Right kidney (tissue), 1 donor: Measurements from ENCODE around the gene TLE4.
"Not testable (repeated sequence)": the region's sequence is repeated elsewhere in the genome, so short reads cannot be mapped to it uniquely, and the experiment has no call there.

Experiments
- DNase-seq: peaks from one replicate; pipeline ENCODE4 v3.0.0-alpha.2; 2016

The TLE4 gene

DNA sequence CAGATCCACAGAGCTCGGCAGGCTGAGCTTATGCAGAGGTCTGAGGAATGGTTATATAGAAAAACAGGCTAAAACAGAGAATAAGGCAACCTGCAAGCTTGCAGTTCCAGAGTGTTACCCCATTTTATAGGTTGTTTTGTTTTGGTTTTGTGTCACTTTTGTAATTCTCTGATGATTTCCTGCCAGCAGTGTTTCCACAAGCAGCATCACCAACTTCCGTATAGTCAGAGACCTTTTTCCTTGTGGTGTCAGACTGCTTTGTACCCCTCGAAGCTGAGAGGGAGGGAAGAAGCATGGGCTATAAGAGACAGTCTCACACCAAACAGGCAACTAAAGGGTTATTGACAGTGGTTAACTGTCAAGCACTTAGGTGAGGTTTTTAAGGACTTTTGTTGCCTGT lies 61.8 kb downstream of the TLE4 start:
- no peak for DNase-seq

DNA sequence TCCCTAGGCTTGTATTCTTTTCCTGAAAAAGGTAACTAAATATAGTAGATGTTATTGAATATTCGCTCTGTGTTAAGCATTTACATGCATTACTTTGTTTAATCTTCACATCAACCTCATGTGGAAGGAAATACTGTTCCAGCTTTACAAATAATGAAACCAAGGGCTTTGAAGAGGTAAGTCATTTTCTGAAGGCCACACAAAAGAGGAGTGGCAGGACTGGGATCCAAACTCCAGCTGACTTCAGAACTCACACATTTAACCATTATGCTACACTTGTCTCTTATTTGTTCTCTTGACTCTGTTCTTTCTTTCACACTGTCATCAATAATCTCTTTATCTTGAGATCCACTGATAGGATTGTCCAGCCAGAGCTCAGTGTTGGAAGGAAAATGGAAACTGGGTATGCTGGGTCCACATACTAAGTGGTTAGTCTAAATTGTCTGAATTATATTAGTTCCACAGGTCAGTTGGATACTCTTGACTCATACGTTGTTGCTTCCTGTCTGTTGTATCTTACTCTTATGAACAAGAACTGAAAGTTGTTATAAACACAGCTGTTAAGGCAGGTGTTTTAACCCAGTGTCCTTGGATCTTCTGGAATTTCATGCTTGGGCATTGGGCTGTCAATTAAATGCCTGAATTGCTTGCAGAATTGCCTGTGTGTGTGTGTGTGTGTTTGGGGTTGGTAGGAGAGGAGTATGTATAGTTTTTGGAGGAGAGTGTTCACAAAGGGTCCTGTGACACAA lies 65.6 kb downstream of the TLE4 start:
- DNase-seq = no peak

DNA sequence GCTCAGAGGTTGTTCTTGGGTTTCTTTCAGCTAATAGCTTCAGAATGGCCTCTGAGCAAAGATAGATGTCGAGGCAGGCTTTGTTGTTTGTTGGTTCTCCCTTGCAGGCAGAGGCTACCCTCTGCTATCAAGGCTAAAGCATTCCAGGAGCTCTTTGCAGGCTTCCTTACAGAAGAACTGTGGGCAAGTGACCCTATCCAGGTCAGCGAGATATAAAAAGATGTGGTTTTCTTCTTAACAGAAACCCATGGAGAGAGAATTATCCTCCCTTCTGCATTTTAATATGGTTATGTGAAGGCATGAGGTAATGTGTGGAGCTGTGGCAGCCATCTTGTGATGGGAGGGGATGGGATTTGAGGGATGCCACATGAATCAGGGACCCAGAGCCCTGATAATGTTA lies 67.0 kb downstream of the TLE4 start:
- DNase-seq = no peak

DNA sequence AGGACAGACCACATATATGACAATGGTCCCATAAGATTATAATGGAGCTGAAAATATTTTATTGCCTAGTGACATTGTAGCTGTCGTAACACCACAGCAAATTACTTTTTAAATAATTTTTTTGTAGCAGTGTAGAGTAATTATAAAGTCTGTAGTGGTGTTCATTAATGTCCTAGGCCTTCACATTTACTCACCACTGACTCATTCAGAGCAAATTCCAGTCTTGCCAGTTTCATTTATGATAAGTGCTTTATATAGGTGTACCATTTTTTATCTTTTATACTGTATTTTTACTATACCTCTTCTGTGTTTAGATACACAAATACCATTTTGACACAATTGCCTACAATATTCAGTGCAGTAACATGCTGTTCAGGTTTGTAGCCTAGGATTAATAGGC lies 67.6 kb downstream of the TLE4 start:
- no peak for DNase-seq

DNA sequence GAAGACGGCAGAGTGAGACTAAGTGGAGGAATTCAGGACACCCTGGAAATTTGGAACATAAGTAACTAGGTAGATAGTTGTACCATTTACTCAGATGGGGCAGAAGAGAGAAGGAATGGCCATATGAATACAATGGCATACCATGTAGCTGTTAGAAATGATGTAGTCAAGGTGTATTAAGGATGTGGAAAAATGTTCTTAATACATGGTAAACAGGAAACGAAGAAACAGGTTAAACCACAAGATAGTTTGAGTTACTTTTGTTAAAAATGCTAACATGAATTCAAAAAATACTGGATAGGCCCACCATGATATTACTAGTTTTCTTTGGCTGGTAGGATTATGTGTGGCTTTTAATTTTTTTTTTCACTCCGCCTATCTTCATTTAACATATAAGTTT lies 68.3 kb downstream of the TLE4 start:
- DNase-seq = not testable (repeated sequence)

DNA sequence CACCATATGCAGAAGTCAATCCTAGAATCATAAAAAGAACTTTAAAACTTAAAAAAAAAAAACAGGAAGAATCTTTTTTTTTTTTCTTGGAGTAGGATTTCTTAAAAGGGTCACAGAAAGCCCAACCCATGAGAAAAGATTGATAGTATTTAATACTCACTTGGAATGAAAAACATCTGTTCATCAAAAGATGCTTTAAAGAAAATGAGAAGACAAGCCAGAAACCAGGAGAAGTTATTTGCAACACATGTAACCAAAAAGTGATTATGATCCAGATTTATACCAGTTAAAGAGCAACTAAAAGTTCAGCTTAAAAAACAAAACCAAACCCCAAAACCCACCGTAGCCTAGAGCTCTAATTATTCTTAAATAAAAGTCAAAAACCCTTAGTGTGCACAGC lies 69.3 kb downstream of the TLE4 start:
- no peak for DNase-seq

DNA sequence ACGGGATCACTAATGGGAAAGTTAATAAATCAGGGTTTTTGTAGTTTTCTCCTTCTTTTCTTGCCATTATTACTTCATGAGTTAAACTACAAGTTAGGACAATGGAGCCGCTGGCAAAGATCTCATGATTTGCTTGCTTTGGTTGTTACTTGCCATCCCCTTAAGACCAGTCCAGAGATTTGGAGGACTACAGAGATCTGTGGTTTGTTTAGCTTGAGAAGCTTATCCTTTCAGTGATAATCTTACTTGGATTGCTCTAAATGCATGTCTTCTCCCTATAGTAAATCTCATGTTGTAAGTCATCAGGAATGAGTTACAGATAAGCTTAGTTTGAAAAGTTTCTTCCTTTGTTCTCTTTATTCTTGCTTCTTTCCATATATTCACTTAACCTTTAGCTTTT lies 70.9 kb downstream of the TLE4 start:
- DNase-seq = no peak

DNA sequence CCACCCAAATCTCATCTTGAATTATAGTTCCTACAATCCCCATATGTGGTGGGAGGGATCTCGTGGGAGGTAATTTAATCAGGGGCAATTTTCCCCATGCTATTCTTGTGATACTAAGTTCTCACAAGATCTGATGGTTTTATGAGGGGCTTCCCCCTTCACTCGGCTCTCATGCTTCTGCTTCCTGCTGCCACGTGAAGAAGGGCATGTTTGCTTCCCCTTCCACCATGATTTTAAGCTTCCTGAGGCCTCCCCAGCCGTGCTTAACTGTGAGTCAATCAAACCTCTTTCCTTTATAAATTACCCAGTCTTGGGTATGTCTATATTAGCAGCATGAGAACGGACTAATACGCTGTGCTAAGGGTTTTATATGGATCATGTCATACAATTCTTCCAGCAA lies 72.3 kb downstream of the TLE4 start:
- no peak for DNase-seq

DNA sequence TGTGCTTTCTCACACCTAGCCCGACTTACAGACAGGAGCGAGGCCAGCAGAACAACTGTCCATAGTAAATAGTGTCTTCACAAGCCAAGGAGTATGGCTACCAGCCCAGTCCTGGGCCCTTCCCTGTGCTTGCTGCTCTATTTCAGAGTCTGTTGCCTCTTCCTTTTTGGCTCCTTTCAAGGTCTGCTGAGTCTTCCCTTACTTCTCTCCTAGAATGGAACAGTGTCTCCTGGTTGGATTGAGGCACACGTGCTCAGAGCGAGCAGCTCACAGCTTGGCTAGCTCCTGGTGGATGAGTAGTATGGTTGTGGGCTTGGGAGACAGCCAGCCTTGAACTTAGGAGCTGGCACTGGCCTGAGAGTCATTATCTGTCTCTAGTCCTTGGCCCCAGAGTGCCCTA lies 72.8 kb downstream of the TLE4 start:
- DNase-seq = no peak

DNA sequence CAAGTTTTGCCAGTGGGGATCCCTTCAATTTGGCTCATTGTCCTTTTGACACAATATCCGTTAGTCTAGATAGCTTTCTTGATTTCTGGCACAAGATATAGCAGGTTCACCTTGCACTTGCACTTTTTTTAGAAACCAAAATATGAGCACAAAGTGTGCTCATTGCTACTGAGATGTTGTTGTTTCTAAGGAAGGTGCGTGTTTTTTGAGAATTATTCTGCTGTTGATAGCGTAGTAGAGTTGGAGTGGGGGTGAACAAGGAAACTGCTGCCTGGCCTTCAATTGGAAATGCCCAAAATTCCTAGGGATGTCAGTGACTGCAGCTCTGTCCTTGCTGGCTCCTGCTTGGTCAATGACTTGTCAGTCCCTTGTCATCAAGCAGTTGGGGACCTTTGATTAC lies 73.3 kb downstream of the TLE4 start:
- no peak for DNase-seq

DNA sequence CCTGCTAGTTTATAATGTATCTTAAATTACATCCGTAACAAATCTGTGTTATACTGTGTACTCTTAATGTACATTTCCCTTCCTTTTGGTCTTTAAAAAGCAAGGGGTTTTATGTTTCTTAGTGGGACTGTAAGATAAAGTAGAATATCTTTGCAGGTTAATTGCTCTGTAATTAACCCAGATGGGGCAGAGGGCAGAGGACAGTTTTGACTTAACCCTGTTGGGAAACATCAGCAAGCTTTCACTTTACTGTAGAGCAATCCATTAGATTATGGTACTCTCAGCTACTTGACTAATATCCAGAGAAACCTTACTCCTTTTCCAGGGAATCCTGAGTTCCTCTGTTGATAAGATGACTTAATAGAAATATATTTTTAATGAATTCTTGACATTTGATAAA lies 74.3 kb downstream of the TLE4 start:
- DNase-seq = no peak

DNA sequence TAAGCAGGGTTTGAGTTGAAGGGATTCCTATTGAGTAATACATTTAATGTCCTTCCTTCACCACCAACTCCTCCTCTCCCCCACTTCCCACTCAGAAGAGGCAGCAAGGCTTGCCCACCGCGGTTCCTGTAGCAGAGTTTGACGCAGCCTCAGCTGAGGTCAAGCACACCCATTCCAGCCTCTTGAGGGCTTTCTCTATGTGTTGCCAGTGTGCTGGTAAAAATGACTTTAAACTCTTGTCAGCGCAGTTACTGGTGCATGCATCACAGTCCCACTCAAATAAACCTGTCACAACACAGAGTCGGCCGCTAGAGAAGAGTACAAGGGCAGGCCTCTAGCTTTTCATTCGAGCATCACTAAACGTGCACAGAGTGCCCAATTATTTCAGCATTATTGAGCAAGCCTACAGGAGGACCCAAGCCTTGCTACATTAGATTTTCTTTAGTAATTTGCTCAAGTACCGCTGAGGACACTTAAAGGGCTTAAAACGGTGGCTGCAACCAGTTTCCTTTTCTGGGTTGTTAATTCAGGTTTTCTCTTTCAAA lies 79.6 kb downstream of the TLE4 start:
- DNase-seq = no peak

DNA sequence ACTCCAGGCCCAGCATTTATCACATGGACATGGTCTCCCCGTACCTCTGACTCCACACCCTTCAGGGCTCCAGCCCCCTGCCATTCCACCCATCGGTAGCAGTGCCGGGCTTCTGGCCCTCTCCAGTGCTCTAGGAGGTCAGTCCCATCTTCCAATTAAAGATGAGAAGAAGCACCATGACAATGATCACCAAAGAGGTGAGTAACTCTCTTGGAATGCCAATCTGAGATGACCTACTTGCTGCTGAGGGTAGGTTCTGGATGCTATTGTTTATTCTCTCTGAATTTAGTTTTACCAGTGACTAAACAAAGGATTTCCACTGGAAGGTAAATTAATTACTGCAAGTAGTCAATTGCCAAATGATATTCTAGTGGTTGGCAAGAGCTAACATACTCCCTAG lies 80.8 kb downstream of the TLE4 start:
- DNase-seq = no peak

DNA sequence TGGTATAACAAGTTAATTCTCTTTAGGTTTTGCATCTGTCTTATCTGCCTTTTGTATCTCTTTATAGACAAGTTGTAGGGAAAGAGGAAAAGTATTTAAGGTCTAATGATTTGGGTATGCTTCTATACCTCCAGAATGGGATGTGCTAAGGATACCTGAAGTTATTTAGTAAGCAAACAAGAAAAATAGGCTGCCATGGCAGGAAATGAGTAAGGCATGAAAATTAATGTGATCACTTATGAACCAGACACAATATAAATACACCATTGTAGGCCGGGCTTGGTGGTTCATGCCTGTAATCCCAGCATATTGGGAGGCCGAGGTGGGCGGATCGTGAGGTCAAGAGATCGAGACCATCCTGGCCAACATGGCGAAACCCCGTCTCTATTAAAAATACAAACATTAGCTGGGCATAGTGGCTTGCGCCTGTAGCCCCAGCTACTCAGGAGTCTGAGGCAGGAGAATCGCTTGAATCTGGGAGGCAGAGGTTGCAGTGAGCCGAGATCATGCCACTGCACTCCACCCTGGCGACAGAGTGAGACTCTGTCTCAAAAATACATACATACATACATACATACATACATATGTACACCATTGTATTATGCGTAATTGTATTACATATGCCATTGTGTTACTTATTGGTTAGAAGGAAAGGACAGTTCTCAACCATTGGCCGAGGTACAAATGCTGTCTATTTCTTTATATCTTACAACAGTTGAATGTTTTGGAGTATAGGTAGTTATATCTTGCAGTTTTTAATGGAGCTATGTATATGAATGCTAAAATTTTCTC lies 83.0 kb downstream of the TLE4 start:
- DNase-seq = not testable (repeated sequence)

DNA sequence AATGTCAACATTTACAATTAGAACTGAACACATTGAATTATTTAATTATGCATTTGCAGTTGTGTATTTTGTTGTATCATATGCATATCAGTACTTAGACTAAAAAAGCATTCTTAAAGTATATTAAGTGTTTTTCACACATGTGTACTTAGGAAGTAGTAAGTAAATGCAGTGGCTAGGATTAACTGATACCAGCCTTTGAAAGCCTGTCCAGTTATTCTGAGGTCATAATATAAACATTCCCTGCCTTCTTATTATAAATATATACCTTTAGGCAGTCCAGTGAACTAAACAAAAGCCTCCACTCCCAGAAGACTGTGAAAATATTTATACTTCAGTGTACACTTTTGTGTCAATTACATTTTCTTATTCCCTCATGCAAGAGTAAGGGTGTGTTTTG lies 83.8 kb downstream of the TLE4 start:
- no peak for DNase-seq

DNA sequence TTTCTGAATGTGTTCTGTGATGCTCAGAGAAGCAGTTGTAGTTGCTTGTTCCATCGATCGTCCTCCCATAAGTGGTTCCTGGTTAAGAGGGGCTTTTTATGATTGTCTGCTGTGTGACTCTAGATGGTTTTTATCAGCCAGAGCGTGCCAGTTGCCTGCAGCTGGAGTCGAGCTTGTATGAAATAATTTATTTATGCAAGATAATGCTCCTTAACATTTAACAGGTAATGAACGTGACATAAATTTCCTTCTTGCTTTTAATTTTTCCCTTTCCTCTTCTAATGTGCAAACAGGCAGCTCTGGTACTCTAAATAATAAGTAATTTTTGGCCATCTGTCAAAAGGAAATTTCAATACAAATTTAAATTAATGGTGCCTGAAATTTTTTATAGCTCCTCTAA lies 84.4 kb downstream of the TLE4 start:
- DNase-seq = no peak

DNA sequence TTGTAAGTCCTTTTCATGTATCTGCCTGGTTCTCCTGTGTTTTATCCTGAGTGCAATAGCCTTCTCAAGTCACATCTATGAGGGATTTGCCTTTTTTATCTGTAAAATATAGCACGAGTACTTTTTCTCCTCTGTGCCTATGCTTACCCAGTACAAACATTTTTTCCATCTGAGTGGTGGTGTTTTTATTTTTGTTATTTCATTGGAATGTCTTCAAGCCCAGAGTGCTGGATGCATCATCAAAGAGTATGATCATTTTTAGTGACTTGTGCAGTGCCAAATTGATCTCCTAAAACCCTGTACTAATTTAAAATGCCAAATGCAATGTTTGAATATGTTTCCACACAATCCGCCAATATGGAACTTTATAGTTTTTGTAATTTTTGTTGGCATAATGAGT lies 86.1 kb downstream of the TLE4 start:
- DNase-seq = no peak

DNA sequence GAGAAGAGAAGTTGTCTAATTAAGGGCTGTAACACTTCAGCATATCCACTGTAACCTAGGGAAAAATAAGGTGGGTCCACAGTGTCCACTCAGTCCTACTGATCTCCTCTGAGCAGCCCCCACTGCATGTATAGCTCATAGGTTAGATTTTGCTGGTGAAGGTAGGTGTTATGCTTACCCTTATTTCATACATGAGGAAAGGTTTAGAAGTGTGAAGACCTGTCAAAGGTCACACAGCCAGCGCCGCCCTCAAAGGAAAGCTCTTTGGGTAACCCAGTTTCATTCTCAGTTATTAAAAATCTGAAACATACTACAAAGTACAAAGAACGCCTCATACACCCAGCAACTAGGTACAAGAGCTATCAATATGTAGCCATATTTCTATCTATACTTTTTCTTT lies 87.2 kb downstream of the TLE4 start:
- DNase-seq = no peak

DNA sequence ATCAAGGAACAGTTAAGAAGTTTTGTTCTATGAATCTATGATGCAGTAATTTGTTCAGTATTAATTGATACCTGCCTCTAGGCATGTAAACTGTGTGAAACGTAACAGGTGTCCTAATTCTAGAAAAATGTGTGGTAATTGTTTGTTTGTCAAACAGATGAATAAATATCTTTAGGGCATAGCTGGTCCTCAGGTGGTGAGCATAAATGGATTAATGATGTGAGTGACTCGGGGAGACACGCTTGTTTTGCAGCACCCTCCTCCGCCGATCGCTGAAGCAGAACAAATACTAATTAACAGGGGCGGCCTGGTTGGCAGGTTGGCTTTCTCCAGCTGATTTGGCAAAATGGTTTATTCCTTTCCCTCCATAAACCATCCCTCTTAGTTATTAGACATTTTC lies 88.8 kb downstream of the TLE4 start:
- no peak for DNase-seq

DNA sequence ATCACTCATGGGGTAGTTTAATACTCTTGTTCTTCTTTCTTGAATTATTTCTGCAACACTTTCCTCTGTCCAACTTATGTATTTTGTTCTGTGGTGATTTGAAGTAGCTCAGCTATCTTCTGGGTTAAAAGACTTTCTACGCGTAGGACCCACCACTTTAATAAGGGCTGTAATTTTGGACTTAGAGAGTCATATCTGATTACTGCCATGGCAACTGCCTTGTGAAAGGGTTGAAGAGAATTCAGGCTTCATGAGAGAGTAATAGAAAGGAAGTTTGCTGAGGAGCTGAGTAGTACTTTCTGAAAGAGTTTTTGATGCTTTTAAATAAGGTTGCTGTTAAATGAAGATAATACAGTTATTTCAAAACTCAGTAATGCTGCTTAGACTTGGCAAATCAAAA lies 89.5 kb downstream of the TLE4 start:
- DNase-seq = no peak

DNA sequence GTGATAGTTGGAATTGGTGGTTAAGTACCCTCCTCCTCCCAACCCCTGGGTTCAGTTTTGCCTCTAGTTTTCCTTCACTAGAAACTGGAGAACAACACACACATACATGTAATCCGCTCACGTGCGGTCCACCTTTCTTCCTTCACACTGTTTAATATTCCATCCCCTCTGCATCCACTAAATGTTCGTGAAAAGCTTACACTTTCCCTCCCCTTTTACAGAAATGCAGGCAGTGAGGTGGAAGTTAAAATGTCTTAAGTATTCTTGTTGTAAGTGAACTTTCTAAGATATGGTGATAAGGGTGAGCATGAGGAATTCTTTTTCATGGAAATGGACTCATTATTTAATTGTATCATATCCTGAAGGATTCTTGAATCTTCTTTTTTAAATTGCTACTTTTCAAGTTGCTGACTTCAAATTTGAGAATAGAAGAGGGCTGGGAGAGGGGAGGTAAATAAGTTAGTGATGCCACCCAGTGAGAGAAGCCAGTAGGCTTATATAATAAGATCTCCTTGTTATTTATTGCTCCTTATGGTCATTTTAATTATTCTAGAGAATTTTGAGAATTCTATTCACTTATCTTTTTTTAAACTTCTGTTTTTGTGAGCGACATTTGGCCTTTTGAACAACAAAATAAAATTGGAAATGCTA lies 90.2 kb downstream of the TLE4 start:
- no peak for DNase-seq

DNA sequence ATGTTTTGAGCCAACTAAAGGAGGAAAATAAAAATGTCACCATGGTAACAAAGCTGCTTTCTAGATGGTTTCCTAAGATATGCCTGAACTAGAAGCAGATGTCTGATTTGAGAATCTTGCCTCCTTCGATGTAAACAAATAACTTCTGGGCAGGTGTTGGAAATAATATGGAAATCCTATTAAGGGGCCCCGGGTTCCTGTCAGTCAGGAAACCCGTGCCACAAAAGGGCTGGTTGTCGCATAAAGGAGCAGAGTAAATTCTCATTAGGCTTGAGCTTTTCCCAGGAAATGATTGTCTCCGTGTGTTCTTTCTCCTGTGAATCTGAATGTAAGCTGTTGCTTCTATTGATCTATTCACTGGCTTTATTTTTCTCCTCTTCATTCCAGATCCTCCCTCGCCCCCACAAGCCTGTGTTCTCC lies 90.8 kb downstream of the TLE4 start:
- DNase-seq = peak; percentile 32

DNA sequence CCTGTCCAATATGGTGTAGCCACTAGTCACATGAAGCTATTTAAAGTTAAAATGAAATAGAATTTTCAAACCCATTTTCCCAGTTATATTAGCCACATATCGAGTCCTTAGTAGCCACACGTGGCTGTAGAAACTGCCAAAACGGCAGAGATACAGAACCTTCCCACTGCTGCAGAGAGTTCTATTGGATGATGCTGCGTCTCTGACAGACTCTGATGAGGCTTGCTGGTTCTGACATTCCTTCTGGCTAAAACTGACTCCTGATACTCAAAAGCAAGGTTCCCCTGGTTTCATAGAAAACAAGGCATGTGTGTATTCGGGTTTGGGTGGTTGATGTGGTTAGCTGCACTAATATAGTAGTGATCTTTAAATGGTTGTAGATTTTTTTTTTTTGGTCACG lies 91.5 kb downstream of the TLE4 start:
- DNase-seq = no peak
